Measurements from ENCODE around the gene RNU5D-1. TPM values are rescaled to one million over a fixed set of nuclear protein-coding genes. Genes with fewer than 3 reads are reported as not detected.

The RNU5D-1 gene
- total RNA-seq, 1 donor from 2014 or later = not detected

DNA sequence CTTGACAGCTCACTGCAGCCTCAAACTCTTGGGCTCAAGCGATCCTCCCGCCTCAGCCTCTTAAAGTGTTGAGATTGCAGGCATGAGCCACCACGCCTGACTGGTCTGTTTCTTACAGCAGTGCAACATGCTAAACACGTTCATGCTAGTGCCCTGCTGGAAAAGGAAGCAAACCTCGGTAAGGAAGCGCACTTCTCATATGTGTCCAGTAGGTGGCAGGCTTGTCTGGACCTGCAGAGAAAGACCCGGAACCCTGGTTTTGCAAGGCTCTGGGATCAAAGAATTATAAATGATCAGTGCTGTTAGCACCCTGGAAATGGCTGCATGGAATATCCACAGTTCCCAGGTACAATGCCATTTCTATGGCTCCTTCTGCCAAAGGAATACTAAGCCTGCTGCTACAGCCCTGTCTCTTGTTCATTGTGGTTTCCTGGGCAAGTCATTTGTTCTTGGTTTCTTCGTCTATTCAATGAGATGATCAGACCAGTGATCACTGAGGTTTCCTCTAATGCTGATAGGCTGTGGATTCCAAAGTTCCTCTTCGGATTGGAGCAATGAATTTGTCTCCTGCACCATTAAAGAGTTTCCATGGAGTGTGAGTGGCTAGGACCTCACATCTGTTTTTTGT is 15.9 kb downstream of the RNU5D-1 start:
- Mint-ChIP-seq H3K36me3 (ENCODE audit: low read depth) (no peaks in the 10 kb centered on the region), H3K4me3 (no peak overlapping the region), H3K27ac (ENCODE audit: unreplicated experiment) (no peak overlapping the region), H3K4me1 (peaks cover 6% of the 10 kb centered on the region), H3K27me3 (ENCODE audit: low read depth) (peaks cover 4% of the 10 kb centered on the region), H3K9me3 (peaks cover 3% of the 10 kb centered on the region)
- TF ChIP-seq, protein P1, sequence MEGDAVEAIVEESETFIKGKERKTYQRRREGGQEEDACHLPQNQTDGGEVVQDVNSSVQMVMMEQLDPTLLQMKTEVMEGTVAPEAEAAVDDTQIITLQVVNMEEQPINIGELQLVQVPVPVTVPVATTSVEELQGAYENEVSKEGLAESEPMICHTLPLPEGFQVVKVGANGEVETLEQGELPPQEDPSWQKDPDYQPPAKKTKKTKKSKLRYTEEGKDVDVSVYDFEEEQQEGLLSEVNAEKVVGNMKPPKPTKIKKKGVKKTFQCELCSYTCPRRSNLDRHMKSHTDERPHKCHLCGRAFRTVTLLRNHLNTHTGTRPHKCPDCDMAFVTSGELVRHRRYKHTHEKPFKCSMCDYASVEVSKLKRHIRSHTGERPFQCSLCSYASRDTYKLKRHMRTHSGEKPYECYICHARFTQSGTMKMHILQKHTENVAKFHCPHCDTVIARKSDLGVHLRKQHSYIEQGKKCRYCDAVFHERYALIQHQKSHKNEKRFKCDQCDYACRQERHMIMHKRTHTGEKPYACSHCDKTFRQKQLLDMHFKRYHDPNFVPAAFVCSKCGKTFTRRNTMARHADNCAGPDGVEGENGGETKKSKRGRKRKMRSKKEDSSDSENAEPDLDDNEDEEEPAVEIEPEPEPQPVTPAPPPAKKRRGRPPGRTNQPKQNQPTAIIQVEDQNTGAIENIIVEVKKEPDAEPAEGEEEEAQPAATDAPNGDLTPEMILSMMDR (conservative IDR thresholded peaks at IDR 0.05) = peak; percentile 95
- DNase-seq (ENCODE audit: low read depth, low spot score) = peak; percentile 68

GRCh38 chr1:44714532-44714931 is 16.4 kb downstream of the RNU5D-1 start:
- no peak for DNase-seq (ENCODE audit: low read depth, low spot score)
- peaks cover 3% of the 10 kb centered on the region for H3K9me3 Mint-ChIP-seq
- H3K36me3 Mint-ChIP-seq (ENCODE audit: low read depth) = no peaks in the 10 kb centered on the region
- H3K27me3 Mint-ChIP-seq (ENCODE audit: low read depth) = peaks cover 4% of the 10 kb centered on the region
- H3K27ac Mint-ChIP-seq (ENCODE audit: unreplicated experiment) = no peak overlapping the region
- peaks cover 6% of the 10 kb centered on the region for H3K4me1 Mint-ChIP-seq
- TF ChIP-seq, protein P1 (conservative IDR thresholded peaks at IDR 0.05) = no peak
- H3K4me3 Mint-ChIP-seq = no peak overlapping the region

- peaks cover 3% of the 10 kb centered on the region for H3K36me3 Mint-ChIP-seq (ENCODE audit: low read depth)
- H3K9me3 Mint-ChIP-seq = peaks cover 8% of the 10 kb centered on the region
- H3K4me3 Mint-ChIP-seq = no peak overlapping the region
- H3K27ac Mint-ChIP-seq (ENCODE audit: unreplicated experiment) = no peak overlapping the region
- DNase-seq (ENCODE audit: low read depth, low spot score) = no peak
- peaks cover 11% of the 10 kb centered on the region for H3K4me1 Mint-ChIP-seq
- peaks cover 10% of the 10 kb centered on the region for H3K27me3 Mint-ChIP-seq (ENCODE audit: low read depth)
- TF ChIP-seq, protein P1 (conservative IDR thresholded peaks at IDR 0.05) = no peak
Measured at GRCh38 chr1:44713321-44713781, 17.6 kb downstream of the RNU5D-1 start.

DNA sequence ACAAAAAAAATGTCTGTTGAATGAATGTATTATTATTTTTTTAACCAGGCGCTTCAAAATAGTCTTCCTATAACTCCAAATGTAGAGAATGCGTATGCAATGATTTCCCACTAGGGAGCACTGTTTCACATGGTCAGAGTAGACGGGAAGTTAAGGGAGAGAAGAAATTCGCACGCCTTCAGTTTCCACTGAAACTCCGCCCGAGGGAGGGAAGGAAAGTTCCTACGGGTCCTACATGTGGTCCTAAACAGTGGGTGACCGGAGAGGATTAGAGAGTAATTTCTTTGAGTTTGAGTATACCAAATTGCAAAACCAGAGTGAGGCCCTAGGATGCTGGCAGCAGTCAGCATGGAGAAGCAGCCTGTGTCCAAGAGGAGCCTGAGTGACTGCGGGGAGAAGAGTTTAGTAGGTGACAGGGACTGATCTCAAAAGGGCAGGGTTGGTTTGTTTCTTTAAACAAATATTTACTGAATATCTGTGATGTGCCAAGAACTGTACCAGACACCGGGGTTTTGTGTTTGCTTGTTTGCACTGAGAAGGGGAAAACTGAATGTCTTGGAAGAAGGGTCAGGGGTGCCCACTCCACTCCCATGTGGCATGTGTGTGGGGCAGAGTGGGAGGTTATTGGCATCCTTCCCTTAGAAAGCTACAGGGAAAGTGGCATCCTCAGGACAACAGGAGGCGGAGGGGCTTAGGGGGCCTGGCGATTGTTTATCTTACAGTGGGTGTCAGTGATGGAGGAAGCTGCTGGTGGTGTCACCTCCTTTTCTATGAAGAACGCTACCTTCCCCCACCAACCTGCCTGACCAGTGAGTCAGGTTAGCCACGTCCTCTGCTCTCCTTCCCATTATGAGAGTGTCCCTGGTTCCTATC is 22.8 kb downstream of the RNU5D-1 start:
- H3K9me3 Mint-ChIP-seq = peaks cover 12% of the 10 kb centered on the region
- peaks cover 6% of the 10 kb centered on the region for H3K4me1 Mint-ChIP-seq
- H3K27ac Mint-ChIP-seq (ENCODE audit: unreplicated experiment) = no peak overlapping the region
- DNase-seq (ENCODE audit: low read depth, low spot score) = no peak
- no peak overlapping the region for H3K4me3 Mint-ChIP-seq
- TF ChIP-seq, protein P1 (conservative IDR thresholded peaks at IDR 0.05) = peak; percentile 55
- H3K27me3 Mint-ChIP-seq (ENCODE audit: low read depth) = peaks cover 10% of the 10 kb centered on the region
- peaks cover 5% of the 10 kb centered on the region for H3K36me3 Mint-ChIP-seq (ENCODE audit: low read depth)

GRCh38 chr1:44707112-44707881 is 23.7 kb downstream of the RNU5D-1 start:
- peaks cover 6% of the 10 kb centered on the region for H3K4me1 Mint-ChIP-seq
- no peak overlapping the region for H3K4me3 Mint-ChIP-seq
- TF ChIP-seq, protein P1 (conservative IDR thresholded peaks at IDR 0.05) = no peak
- peaks cover 12% of the 10 kb centered on the region for H3K9me3 Mint-ChIP-seq
- H3K36me3 Mint-ChIP-seq (ENCODE audit: low read depth) = peaks cover 5% of the 10 kb centered on the region
- no peak for DNase-seq (ENCODE audit: low read depth, low spot score)
- no peak overlapping the region for H3K27ac Mint-ChIP-seq (ENCODE audit: unreplicated experiment)
- H3K27me3 Mint-ChIP-seq (ENCODE audit: low read depth) = peaks cover 10% of the 10 kb centered on the region
